KMS-11 (cell line): ENCODE data around the gene PLCB2.

ENCODE experiments used
- H2AFZ ChIP-seq: fragments of 200-600 bp; sonication (generic); 2 replicates; pipeline ENCODE4 v1.6.1; 2016; ENCODE audit warnings: antibody characterized with exemption, mixed run types, low read depth
- H3K27ac ChIP-seq: fragments of 200-600 bp; sonication (generic); 2 replicates; pipeline ENCODE4 v1.6.1; 2016; ENCODE audit warnings: mild to moderate bottlenecking, mixed run types
- H3K27me3 ChIP-seq: fragments of 200-600 bp; sonication (generic); 2 replicates; pipeline ENCODE4 v1.6.1; 2017; ENCODE audit warnings: mild to moderate bottlenecking, low read depth, mixed run types, moderate library complexity; ENCODE audit not compliant: insufficient read depth
- H3K36me3 ChIP-seq: fragments of 200-600 bp; sonication (generic); 2 replicates; pipeline ENCODE4 v1.6.1; 2017; ENCODE audit warnings: mild to moderate bottlenecking, mixed run types; ENCODE audit not compliant: insufficient read depth
- H3K4me1 ChIP-seq: fragments of 200-600 bp; sonication (generic); 2 replicates; pipeline ENCODE4 v1.6.1; 2016; ENCODE audit warnings: mild to moderate bottlenecking, low read depth, mixed run types; ENCODE audit not compliant: poor library complexity, severe bottlenecking
- H3K4me2 ChIP-seq: fragments of 200-600 bp; sonication (generic); 2 replicates; pipeline ENCODE4 v1.7.0; 2016; ENCODE audit warnings: mild to moderate bottlenecking, mixed run types
- H3K4me3 ChIP-seq: fragments of 200-600 bp; sonication (generic); IDR thresholded peaks from 2 replicates; pipeline ENCODE4 v1.6.1; 2017; ENCODE audit warnings: low read depth, low read length, mixed read lengths; ENCODE audit not compliant: insufficient read depth
- H3K79me2 ChIP-seq: fragments of 200-600 bp; sonication (generic); 2 replicates; pipeline ENCODE4 v1.6.1; 2016; ENCODE audit warnings: low read depth, mixed run types; ENCODE audit not compliant: insufficient read depth
- H3K9ac ChIP-seq: fragments of 200-600 bp; sonication (generic); 2 replicates; pipeline ENCODE4 v1.6.1; 2016; ENCODE audit warnings: mild to moderate bottlenecking, mixed run types
- H4K20me1 ChIP-seq: fragments of 200-600 bp; sonication (generic); 2 replicates; pipeline ENCODE4 v1.6.1; 2016; ENCODE audit warnings: mild to moderate bottlenecking, mixed run types; ENCODE audit not compliant: insufficient read depth
- CTCF ChIP-seq: fragments of 200-600 bp; sonication (generic); conservative IDR thresholded peaks from 2 replicates; pipeline ENCODE4 v1.6.1; 2017; ENCODE audit warnings: low read depth, mild to moderate bottlenecking, antibody characterized with exemption, low read length, moderate library complexity, mixed read lengths

Gene PLCB2

GRCh38 chr15:40263024-40263754 is 44.5 kb downstream of the PLCB2 start:
- no peak overlapping the region for H2AFZ ChIP-seq
- H4K20me1 ChIP-seq, result no peaks in the 10 kb centered on the region
- no peaks in the 10 kb centered on the region for H3K79me2 ChIP-seq
- H3K9ac ChIP-seq, result no peak overlapping the region
- TF ChIP-seq CTCF, result no peak
- no peaks in the 10 kb centered on the region for H3K4me1 ChIP-seq
- H3K36me3 ChIP-seq, result no peaks in the 10 kb centered on the region
- H3K27me3 ChIP-seq, result no peaks in the 10 kb centered on the region
- H3K4me3 ChIP-seq, result no peak overlapping the region
- no peak overlapping the region for H3K4me2 ChIP-seq
- H3K27ac ChIP-seq, result no peak overlapping the region

GRCh38 chr15:40259021-40259420 is 48.7 kb downstream of the PLCB2 start:
- Histone ChIP-seq H3K4me2 (no peak overlapping the region), H3K27me3 (no peaks in the 10 kb centered on the region), H3K27ac (no peak overlapping the region), H2AFZ (no peak overlapping the region), H3K4me1 (no peaks in the 10 kb centered on the region), H3K36me3 (no peaks in the 10 kb centered on the region), H3K4me3 (no peak overlapping the region), H3K79me2 (no peaks in the 10 kb centered on the region), H3K9ac (no peak overlapping the region), H4K20me1 (no peaks in the 10 kb centered on the region)
- TF ChIP-seq CTCF, result no peak

- H3K27ac ChIP-seq, result no peak overlapping the region
- H3K4me3 ChIP-seq, result no peak overlapping the region
- no peaks in the 10 kb centered on the region for H3K4me1 ChIP-seq
- H3K27me3 ChIP-seq, result no peaks in the 10 kb centered on the region
- no peaks in the 10 kb centered on the region for H3K79me2 ChIP-seq
- H3K4me2 ChIP-seq, result no peak overlapping the region
- no peak for TF ChIP-seq CTCF
- H3K9ac ChIP-seq, result no peak overlapping the region
- no peaks in the 10 kb centered on the region for H4K20me1 ChIP-seq
- no peaks in the 10 kb centered on the region for H3K36me3 ChIP-seq
- H2AFZ ChIP-seq, result no peak overlapping the region
Measured at GRCh38 chr15:40258544-40258943, 49.2 kb downstream of the PLCB2 start.

GRCh38 chr15:40257656-40258450 is 49.9 kb downstream of the PLCB2 start:
- H3K27ac ChIP-seq, result no peak overlapping the region

More at GRCh38 chr15:40257656-40258450, 49.9 kb downstream of the PLCB2 start:
- no peak overlapping the region for H3K4me3 ChIP-seq
- no peak overlapping the region for H2AFZ ChIP-seq
- H3K79me2 ChIP-seq, result no peaks in the 10 kb centered on the region
- no peaks in the 10 kb centered on the region for H3K36me3 ChIP-seq
- no peaks in the 10 kb centered on the region for H3K4me1 ChIP-seq
- H3K9ac ChIP-seq, result no peak overlapping the region
- H3K27me3 ChIP-seq, result no peaks in the 10 kb centered on the region; the same call in 1 of the 2 replicates
- no peak overlapping the region for H3K4me2 ChIP-seq
- no peaks in the 10 kb centered on the region for H4K20me1 ChIP-seq
- TF ChIP-seq CTCF, result no peak
